H9 (cell line): ENCODE results near the gene CELF1. TPM values are rescaled to one million over a fixed set of nuclear protein-coding genes. Genes with fewer than 3 reads are reported as not detected.

Source experiments
- DNase-seq: peaks from one replicate; pipeline ENCODE4 v3.0.0-alpha.2; 2017
- H2AFZ ChIP-seq: one replicate; pipeline ENCODE4 v1.6.1; 2013; ENCODE audit warnings: mild to moderate bottlenecking, low read length, control low read depth, moderate library complexity
- H2AK5ac ChIP-seq: 2 replicates; pipeline ENCODE4 v1.6.1; 2013; ENCODE audit warnings: low read length, control low read depth, mixed read lengths; ENCODE audit not compliant: insufficient read length
- H2BK120ac ChIP-seq: one replicate; pipeline ENCODE4 v1.6.1; 2013; ENCODE audit warnings: low read depth, mild to moderate bottlenecking, low read length, control low read depth, inconsistent platforms; ENCODE audit not compliant: poor library complexity, severe bottlenecking
- H2BK12ac ChIP-seq: 2 replicates; pipeline ENCODE4 v1.6.1; 2013; ENCODE audit warnings: low read length, control low read depth, mixed read lengths, low read depth; ENCODE audit not compliant: insufficient read length
- H2BK15ac ChIP-seq: 2 replicates; pipeline ENCODE4 v1.6.1; 2013; ENCODE audit warnings: low read depth, low read length, control low read depth
- H2BK20ac ChIP-seq: one replicate; pipeline ENCODE4 v1.6.1; 2013; ENCODE audit warnings: low read depth, mild to moderate bottlenecking, low read length, control low read depth, inconsistent platforms; ENCODE audit not compliant: poor library complexity, severe bottlenecking
- H2BK5ac ChIP-seq: 2 replicates; pipeline ENCODE4 v1.6.1; 2013; ENCODE audit warnings: low read length, control low read depth, mixed read lengths; ENCODE audit not compliant: insufficient read length
- H3K14ac ChIP-seq: 2 replicates; pipeline ENCODE4 v1.6.1; 2013; ENCODE audit warnings: low read length, control low read depth; ENCODE audit not compliant: insufficient read depth
- H3K18ac ChIP-seq: 2 replicates; pipeline ENCODE4 v1.6.1; 2013; ENCODE audit warnings: low read depth, mild to moderate bottlenecking, mixed read lengths, low read length, control low read depth; ENCODE audit not compliant: insufficient read length
- H3K23ac ChIP-seq: 2 replicates; pipeline ENCODE4 v1.6.1; 2013; ENCODE audit warnings: low read length, control low read depth, mixed read lengths, low read depth; ENCODE audit not compliant: insufficient read length
- H3K23me2 ChIP-seq: 2 replicates; pipeline ENCODE4 v1.6.1; 2013; ENCODE audit warnings: low read depth, mild to moderate bottlenecking, mixed read lengths, low read length, control low read depth; ENCODE audit not compliant: insufficient read length, poor library complexity, severe bottlenecking
- H3K27ac ChIP-seq: 2 replicates; pipeline ENCODE4 v1.5.1; 2013; ENCODE audit warnings: low read length, control low read depth, mixed read lengths, low read depth; ENCODE audit not compliant: insufficient read length
- H3K27me3 ChIP-seq: 2 replicates; pipeline ENCODE4 v1.6.1; 2013; ENCODE audit warnings: low read length, control low read depth, inconsistent platforms; ENCODE audit not compliant: insufficient read depth
- H3K4ac ChIP-seq: 2 replicates; pipeline ENCODE4 v1.6.1; 2013; ENCODE audit warnings: low read depth, mild to moderate bottlenecking, control low read depth, inconsistent platforms, low read length, moderate library complexity
- H3K4me1 ChIP-seq: 2 replicates; pipeline ENCODE4 v1.6.1; 2013; ENCODE audit warnings: low read length, control low read depth, inconsistent platforms; ENCODE audit not compliant: insufficient read depth
- H3K4me2 ChIP-seq: 2 replicates; pipeline ENCODE4 v1.6.1; 2013; ENCODE audit warnings: low read length, control low read depth, mixed read lengths; ENCODE audit not compliant: insufficient read length, insufficient read depth
- H3K56ac ChIP-seq: 2 replicates; pipeline ENCODE4 v1.6.1; 2013; ENCODE audit warnings: low read depth, mild to moderate bottlenecking, mixed read lengths, low read length, control low read depth; ENCODE audit not compliant: insufficient read length
- H3K79me1 ChIP-seq: 2 replicates; pipeline ENCODE4 v1.6.1; 2013; ENCODE audit warnings: low read depth, mild to moderate bottlenecking, moderate library complexity, low read length, control low read depth, inconsistent platforms; ENCODE audit not compliant: insufficient read depth, poor library complexity, severe bottlenecking
- H3K79me2 ChIP-seq: 2 replicates; pipeline ENCODE4 v1.6.1; 2013; ENCODE audit warnings: low read length, control low read depth, inconsistent platforms; ENCODE audit not compliant: insufficient read depth
- H3K9ac ChIP-seq: 2 replicates; pipeline ENCODE4 v1.6.1; 2013; ENCODE audit warnings: low read length, control low read depth, mixed read lengths; ENCODE audit not compliant: insufficient read length; ENCODE audit errors: extremely low read depth
- H3K9me3 ChIP-seq: one replicate; pipeline ENCODE4 v1.6.1; 2013; ENCODE audit warnings: low read depth, low read length, inconsistent platforms; ENCODE audit not compliant: control insufficient read depth
- H3T11ph ChIP-seq: one replicate; pipeline ENCODE4 v1.6.1; 2013; ENCODE audit warnings: mild to moderate bottlenecking, low read length, control low read depth, inconsistent platforms
- H4K20me1 ChIP-seq: one replicate; pipeline ENCODE4 v1.6.1; 2013; ENCODE audit not compliant: control insufficient read depth, insufficient read length, insufficient read depth
- H4K5ac ChIP-seq: 2 replicates; pipeline ENCODE4 v1.6.1; 2013; ENCODE audit warnings: low read depth, mild to moderate bottlenecking, mixed read lengths, low read length, control low read depth; ENCODE audit not compliant: insufficient read length
- H4K8ac ChIP-seq: replicated peaks from 2 replicates; pipeline ENCODE4 v1.6.1; 2013; ENCODE audit warnings: low read length, control low read depth, mixed read lengths, low read depth; ENCODE audit not compliant: insufficient read length
- H4K91ac ChIP-seq: 2 replicates; pipeline ENCODE4 v1.6.1; 2013; ENCODE audit warnings: low read depth, mild to moderate bottlenecking, moderate library complexity, mixed read lengths, low read length, control low read depth; ENCODE audit not compliant: insufficient read length
- H3K27ac Mint-ChIP-seq, 3 experiments: 2 replicates in 2 of 3; 3 replicates in 1 of 3; pipeline ENCODE4 v1.8.0; 2020 to 2021; ENCODE audit warnings: mixed read lengths in 3 of 3, mild to moderate bottlenecking in 1 of 3, moderate library complexity in 1 of 3
- H3K27me3 Mint-ChIP-seq: 2 replicates; pipeline ENCODE4 v1.8.0; 2021; ENCODE audit warnings: low read depth, mild to moderate bottlenecking, moderate library complexity, mixed read lengths
- H3K36me3 Mint-ChIP-seq, 3 experiments: 2 replicates in 2 of 3; 3 replicates in 1 of 3; pipeline ENCODE4 v1.8.0; 2020 to 2021; ENCODE audit warnings: low read depth in 3 of 3, mixed read lengths in 3 of 3; ENCODE audit not compliant: insufficient read depth in 1 of 3
- H3K4me1 Mint-ChIP-seq, 2 experiments: 2 replicates each; pipeline ENCODE4 v1.8.0; 2020; ENCODE audit warnings: mixed read lengths in 2 of 2
- H3K4me3 Mint-ChIP-seq, 2 experiments: 2 replicates in 1 of 2; 3 replicates in 1 of 2; pipeline ENCODE4 v1.8.0; 2020 to 2021; ENCODE audit warnings: mild to moderate bottlenecking in 2 of 2, mixed read lengths in 2 of 2, moderate library complexity in 1 of 2
- H3K9me3 Mint-ChIP-seq, 2 experiments: 2 replicates in 1 of 2; 3 replicates in 1 of 2; pipeline ENCODE4 v1.8.0; 2020; ENCODE audit warnings: mild to moderate bottlenecking in 2 of 2, mixed read lengths in 2 of 2, moderate library complexity in 1 of 2
- WGBS: extraction: QIAGEN DNeasy Blood & Tissue Kit; methylation state at CpG from one replicate; pipeline ENCODE4 v1.1.7; 2013; ENCODE audit warnings: missing lambda C conversion rate, low lambda C conversion rate, mixed read lengths; ENCODE audit not compliant: insufficient read length; ENCODE audit errors: extremely low coverage; 5-methylcytosine and 5-hydroxymethylcytosine counted together
- long read RNA-seq: library from polyadenylated mRNA; unstranded; transcript quantifications from one replicate; pipeline ENCODE4 v2.0.0, GENCODE V29; 2020
- total RNA-seq: library from RNA; stranded (reverse); gene quantifications from 2 replicates; pipeline ENCODE4 v1.2.1, GENCODE V29; 2021
- TF ChIP-seq, protein P1 (sequence below): fragments of 200-600 bp; sonication (generic); conservative IDR thresholded peaks from 3 replicates; pipeline ENCODE4 v1.8.0; 2021; ENCODE audit warnings: antibody characterized with exemption, mild to moderate bottlenecking

CELF1 gene
- total RNA-seq: 211 and 217 TPM in 2 replicates
- long read RNA-seq, full-length matches to known transcripts: 16 of 777 reads
- long read RNA-seq, partial matches to known transcripts: 237 of 777 reads
- long read RNA-seq, other reads (novel, unspliced or antisense): 524 of 777 reads

DNA sequence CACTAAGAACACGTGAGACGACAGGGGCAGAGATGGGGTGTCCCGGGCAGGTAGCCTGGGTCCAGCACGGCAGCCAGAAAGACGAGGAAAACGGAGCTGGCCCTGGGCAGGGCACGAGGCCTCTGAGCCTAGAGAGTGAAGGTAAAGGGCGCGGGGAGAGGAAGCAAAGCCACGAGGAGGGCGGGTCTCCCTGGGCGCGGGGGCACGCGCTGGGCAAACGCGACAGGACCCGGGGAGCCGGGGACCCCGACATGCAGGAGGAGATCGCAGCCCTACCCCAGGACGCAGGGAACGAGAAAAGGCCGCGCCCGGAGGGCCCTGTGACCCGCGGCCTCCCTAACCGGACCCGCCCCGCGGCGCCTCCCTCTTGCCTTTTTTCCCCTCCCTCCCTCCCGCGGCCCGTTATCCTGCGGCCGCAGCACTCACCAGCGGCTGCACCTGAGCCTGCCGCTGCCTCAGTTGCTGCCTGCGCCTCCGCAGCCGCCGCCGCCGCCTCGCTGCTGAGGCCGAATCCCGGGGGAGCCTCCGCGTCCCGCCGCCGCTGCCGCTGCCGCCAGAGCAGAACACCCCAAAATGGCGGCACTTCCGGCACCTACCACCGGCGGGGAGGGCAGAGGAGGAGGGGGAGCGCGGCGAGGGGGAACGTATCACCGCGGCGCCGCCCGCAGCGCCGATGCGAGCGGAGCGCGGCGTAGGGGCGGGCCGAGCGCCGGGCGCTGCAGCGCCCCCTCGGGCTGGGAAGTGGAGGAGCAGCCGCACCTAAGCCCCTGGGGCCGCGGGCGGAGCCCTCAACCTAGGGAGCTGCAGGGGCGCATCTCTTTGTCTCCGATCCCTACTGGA lies at the start of gene CELF1:
Gene CELF1 (minus strand): TSS at position 567 of the 840 bp plus-strand sequence. CDS start 53,609 bp downstream, outside the sequence.
- H4K91ac ChIP-seq: no peak within 1 kb of the TSS
- H3K79me1 ChIP-seq: no peaks in the 10 kb centered on the region
- no peaks in the 10 kb centered on the region for H3K9me3 ChIP-seq
- H2BK120ac ChIP-seq: no peak within 1 kb of the TSS
- peaks cover 14 to 31% (median 19%) of the 10 kb centered on the region in 3 experiments; a peak in 6 of 7 replicates for H3K36me3 Mint-ChIP-seq
- H3K9ac ChIP-seq: peak within 1 kb of the TSS; percentile 84
- no peak within 1 kb of the TSS for H2AFZ ChIP-seq
- H4K8ac ChIP-seq: no peak within 1 kb of the TSS
- peak within 1 kb of the TSS; percentile 68 for H3K14ac ChIP-seq
- peaks cover 0 to 3% of the 10 kb centered on the region in 2 experiments; a peak in 1 of 5 replicates for H3K9me3 Mint-ChIP-seq
- H3K56ac ChIP-seq: no peak within 1 kb of the TSS
- peak within 1 kb of the TSS; percentile 3 for H3K27ac ChIP-seq
- H3K79me2 ChIP-seq: peaks cover 40% of the 10 kb centered on the region
- H4K5ac ChIP-seq: no peak within 1 kb of the TSS
- H2BK20ac ChIP-seq: no peak within 1 kb of the TSS
- H3K4me1 ChIP-seq: no peaks in the 10 kb centered on the region; the same call in 1 of the 2 replicates
- H2BK15ac ChIP-seq: no peak within 1 kb of the TSS
- no CpG with 5 or more reads among the region's 89 CpGs for WGBS
- peak within 1 kb of the TSS; percentile 86 for H3K4me2 ChIP-seq
- H3K4me1 Mint-ChIP-seq: peaks cover 25 to 26% of the 10 kb centered on the region in 2 experiments
- peaks cover 3% of the 10 kb centered on the region for H3K23me2 ChIP-seq
- H3K4me3 Mint-ChIP-seq: peak within 1 kb of the TSS; percentile 99 to 100
- no peak within 1 kb of the TSS for H3K23ac ChIP-seq
- H3T11ph ChIP-seq: no peak within 1 kb of the TSS
- H3K27me3 ChIP-seq: no peaks in the 10 kb centered on the region
- no peaks in the 10 kb centered on the region for H4K20me1 ChIP-seq
- H3K27ac Mint-ChIP-seq: peak within 1 kb of the TSS; percentile 96 to 100 (median 99)
- peak within 1 kb of the TSS; percentile 53 for H3K18ac ChIP-seq
- no peak within 1 kb of the TSS for H2BK12ac ChIP-seq
- TF ChIP-seq, protein P1, sequence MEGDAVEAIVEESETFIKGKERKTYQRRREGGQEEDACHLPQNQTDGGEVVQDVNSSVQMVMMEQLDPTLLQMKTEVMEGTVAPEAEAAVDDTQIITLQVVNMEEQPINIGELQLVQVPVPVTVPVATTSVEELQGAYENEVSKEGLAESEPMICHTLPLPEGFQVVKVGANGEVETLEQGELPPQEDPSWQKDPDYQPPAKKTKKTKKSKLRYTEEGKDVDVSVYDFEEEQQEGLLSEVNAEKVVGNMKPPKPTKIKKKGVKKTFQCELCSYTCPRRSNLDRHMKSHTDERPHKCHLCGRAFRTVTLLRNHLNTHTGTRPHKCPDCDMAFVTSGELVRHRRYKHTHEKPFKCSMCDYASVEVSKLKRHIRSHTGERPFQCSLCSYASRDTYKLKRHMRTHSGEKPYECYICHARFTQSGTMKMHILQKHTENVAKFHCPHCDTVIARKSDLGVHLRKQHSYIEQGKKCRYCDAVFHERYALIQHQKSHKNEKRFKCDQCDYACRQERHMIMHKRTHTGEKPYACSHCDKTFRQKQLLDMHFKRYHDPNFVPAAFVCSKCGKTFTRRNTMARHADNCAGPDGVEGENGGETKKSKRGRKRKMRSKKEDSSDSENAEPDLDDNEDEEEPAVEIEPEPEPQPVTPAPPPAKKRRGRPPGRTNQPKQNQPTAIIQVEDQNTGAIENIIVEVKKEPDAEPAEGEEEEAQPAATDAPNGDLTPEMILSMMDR: peak; percentile 96
- peaks cover 2% of the 10 kb centered on the region; the same call in 1 of the 2 replicates for H3K27me3 Mint-ChIP-seq
- no peak within 1 kb of the TSS for H2BK5ac ChIP-seq
- no peak within 1 kb of the TSS for H2AK5ac ChIP-seq
- DNase-seq: peak; percentile 92
- H3K4ac ChIP-seq: no peak within 1 kb of the TSS; the same call in 1 of the 2 replicates
